KOPT-K1 (cell line): ENCODE measurements around the gene CDH6.
"Not testable (repeated sequence)": the region's sequence is repeated elsewhere in the genome, so short reads cannot be mapped to it uniquely, and the experiment has no call there.

ENCODE experiments used
- H3K27ac ChIP-seq: fragments of 200-600 bp; sonication (generic); 2 replicates; pipeline ENCODE4 v1.5.1; 2016; ENCODE audit warnings: antibody characterized with exemption, mild to moderate bottlenecking, low read depth, low read length; ENCODE audit not compliant: poor library complexity, severe bottlenecking
- H3K36me3 ChIP-seq: fragments of 200-600 bp; sonication (generic); 2 replicates; pipeline ENCODE4 v1.5.1; 2017; ENCODE audit warnings: antibody characterized with exemption, mild to moderate bottlenecking, low read length, moderate library complexity; ENCODE audit not compliant: insufficient read depth
- H3K9me3 ChIP-seq: fragments of 200-600 bp; sonication (generic); 2 replicates; pipeline ENCODE4 v1.5.1; 2017; ENCODE audit warnings: antibody characterized with exemption, low read length, mild to moderate bottlenecking; ENCODE audit not compliant: insufficient read depth, poor library complexity, severe bottlenecking

CDH6 gene

GRCh38 chr5:31350395-31350794 lies 156.9 kb downstream of the CDH6 start:
- Histone ChIP-seq H3K27ac (no peak overlapping the region), H3K36me3 (no peaks in the 10 kb centered on the region), H3K9me3 (no peaks in the 10 kb centered on the region)

- H3K9me3 ChIP-seq: no peaks in the 10 kb centered on the region
- no peaks in the 10 kb centered on the region for H3K36me3 ChIP-seq
- no peak overlapping the region for H3K27ac ChIP-seq
These were observed 161.9 kb downstream of the CDH6 start for GRCh38 chr5:31355337-31355736.

- H3K36me3 ChIP-seq: no peaks in the 10 kb centered on the region
- no peaks in the 10 kb centered on the region for H3K9me3 ChIP-seq
- no peak overlapping the region for H3K27ac ChIP-seq
These were observed 163.6 kb downstream of the CDH6 start for GRCh38 chr5:31357038-31357437.

GRCh38 chr5:31359839-31360238 lies 166.4 kb downstream of the CDH6 start:
- H3K27ac ChIP-seq: no peak overlapping the region
- H3K36me3 ChIP-seq: no peaks in the 10 kb centered on the region
- H3K9me3 ChIP-seq: peaks cover 3% of the 10 kb centered on the region

GRCh38 chr5:31361234-31361633 lies 167.7 kb downstream of the CDH6 start:
- no peaks in the 10 kb centered on the region for H3K36me3 ChIP-seq
- no peak overlapping the region for H3K27ac ChIP-seq
- peaks cover 3% of the 10 kb centered on the region for H3K9me3 ChIP-seq

- H3K9me3 ChIP-seq, H3K36me3 ChIP-seq, H3K27ac ChIP-seq: not testable (repeated sequence)
These were observed 168.4 kb downstream of the CDH6 start for GRCh38 chr5:31361704-31362528.

- H3K9me3 ChIP-seq: peaks cover 3% of the 10 kb centered on the region
- H3K27ac ChIP-seq: no peak overlapping the region
- H3K36me3 ChIP-seq: no peaks in the 10 kb centered on the region
These were observed 169.0 kb downstream of the CDH6 start for GRCh38 chr5:31362529-31362900.

- H3K36me3 ChIP-seq: no peaks in the 10 kb centered on the region
- H3K27ac ChIP-seq: no peak overlapping the region
- H3K9me3 ChIP-seq: peaks cover 3% of the 10 kb centered on the region
These were observed 169.6 kb downstream of the CDH6 start for GRCh38 chr5:31362931-31363568.

- Histone ChIP-seq H3K27ac (no peak overlapping the region), H3K9me3 (peaks cover 3% of the 10 kb centered on the region), H3K36me3 (no peaks in the 10 kb centered on the region)
These were observed 171.6 kb downstream of the CDH6 start for GRCh38 chr5:31364881-31365636.

GRCh38 chr5:31365776-31366175 lies 172.3 kb downstream of the CDH6 start:
- no peak overlapping the region for H3K27ac ChIP-seq
- no peaks in the 10 kb centered on the region for H3K36me3 ChIP-seq
- H3K9me3 ChIP-seq: peaks cover 3% of the 10 kb centered on the region

- no peak overlapping the region for H3K27ac ChIP-seq
- H3K36me3 ChIP-seq: no peaks in the 10 kb centered on the region
- H3K9me3 ChIP-seq: peaks cover 3% of the 10 kb centered on the region
These were observed 173.5 kb downstream of the CDH6 start for GRCh38 chr5:31366941-31367340.

GRCh38 chr5:31372124-31372523 lies 178.6 kb downstream of the CDH6 start:
- no peaks in the 10 kb centered on the region for H3K9me3 ChIP-seq
- no peak overlapping the region for H3K27ac ChIP-seq
- no peaks in the 10 kb centered on the region for H3K36me3 ChIP-seq

GRCh38 chr5:31375999-31376720 lies 182.7 kb downstream of the CDH6 start:
- no peak overlapping the region for H3K27ac ChIP-seq
- H3K9me3 ChIP-seq: no peaks in the 10 kb centered on the region
- H3K36me3 ChIP-seq: no peaks in the 10 kb centered on the region

- Histone ChIP-seq H3K36me3 (no peaks in the 10 kb centered on the region), H3K27ac (no peak overlapping the region)
These were observed 183.9 kb downstream of the CDH6 start for GRCh38 chr5:31377274-31377946.

More at GRCh38 chr5:31377274-31377946, 183.9 kb downstream of the CDH6 start:
- no peaks in the 10 kb centered on the region for H3K9me3 ChIP-seq
